Suppressor macrophage (primary cell): ENCODE measurements around the gene DCHS2.
A peak's percentile ranks its signal among the peaks of the same experiment; 100 is the strongest.

Experiments used
- DNase-seq, 4 experiments: peaks; one replicate each; pipeline ENCODE4 v3.0.0-alpha.2; 2020 to 2022
- total RNA-seq, 17 experiments: gene quantifications; one replicate each; lab custom pipeline; 2026; ENCODE audit warnings: mixed read lengths in 6 of 17, inconsistent platforms in 3 of 17; lab: John Stamatoyannopoulos, UW

Gene DCHS2, protein sequence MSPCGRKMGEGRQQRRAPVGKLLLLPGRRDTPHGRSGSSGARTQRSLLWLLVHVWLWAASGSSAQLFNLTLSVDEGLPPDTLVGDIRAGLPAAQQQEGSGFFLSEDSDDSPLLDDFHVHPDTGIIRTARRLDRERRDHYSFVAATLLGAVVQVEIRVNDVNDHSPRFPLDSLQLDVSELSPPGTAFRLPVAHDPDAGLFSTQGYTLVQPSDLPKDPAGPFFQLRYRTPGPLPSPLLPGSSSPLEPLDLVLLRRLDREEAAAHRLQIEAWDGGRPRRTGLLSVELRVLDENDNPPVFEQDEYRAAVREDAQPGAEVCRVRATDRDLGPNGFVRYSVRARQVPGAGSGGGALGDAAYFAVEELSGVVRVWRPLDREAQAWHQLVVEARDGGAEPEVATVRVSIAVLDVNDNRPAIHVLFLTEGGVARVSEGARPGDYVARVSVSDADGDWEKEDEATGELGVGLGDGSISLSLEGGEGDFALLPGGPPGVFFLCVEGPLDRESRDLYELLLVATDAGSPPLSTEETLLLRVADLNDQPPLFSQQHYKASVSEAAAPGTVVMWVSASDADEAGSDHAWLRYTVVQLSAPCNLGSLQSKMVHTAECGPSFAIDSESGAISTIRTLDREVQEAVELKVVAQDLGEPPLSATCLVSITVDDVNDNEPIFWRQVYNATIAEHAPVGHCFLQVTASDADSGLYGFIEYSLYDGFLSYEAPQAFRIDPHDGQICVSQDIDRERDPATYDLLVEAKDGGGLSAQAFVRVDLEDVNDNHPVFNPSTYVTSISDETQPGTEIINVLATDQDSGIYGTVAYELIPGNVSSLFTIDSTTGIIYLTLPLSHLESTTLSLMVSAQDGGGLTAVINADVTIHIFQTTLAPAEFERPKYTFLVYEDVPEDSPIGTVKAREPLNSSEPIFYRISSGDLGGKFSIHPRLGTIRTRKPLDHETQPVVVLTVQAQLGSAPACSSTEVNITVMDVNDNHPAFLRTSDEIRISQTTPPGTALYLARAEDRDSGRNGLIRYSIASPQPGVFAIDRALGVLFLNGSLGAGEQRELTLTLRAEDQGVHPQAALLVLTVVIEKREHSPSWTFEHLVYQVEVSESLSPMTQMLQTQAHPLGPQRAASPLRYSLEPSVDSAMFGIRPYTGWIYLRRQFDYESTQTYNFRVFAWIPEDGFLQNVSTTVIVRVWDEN (N-terminal part only)
- 0 to 8.2 (median 0) reads per million in 17 experiments for total RNA-seq

DNA sequence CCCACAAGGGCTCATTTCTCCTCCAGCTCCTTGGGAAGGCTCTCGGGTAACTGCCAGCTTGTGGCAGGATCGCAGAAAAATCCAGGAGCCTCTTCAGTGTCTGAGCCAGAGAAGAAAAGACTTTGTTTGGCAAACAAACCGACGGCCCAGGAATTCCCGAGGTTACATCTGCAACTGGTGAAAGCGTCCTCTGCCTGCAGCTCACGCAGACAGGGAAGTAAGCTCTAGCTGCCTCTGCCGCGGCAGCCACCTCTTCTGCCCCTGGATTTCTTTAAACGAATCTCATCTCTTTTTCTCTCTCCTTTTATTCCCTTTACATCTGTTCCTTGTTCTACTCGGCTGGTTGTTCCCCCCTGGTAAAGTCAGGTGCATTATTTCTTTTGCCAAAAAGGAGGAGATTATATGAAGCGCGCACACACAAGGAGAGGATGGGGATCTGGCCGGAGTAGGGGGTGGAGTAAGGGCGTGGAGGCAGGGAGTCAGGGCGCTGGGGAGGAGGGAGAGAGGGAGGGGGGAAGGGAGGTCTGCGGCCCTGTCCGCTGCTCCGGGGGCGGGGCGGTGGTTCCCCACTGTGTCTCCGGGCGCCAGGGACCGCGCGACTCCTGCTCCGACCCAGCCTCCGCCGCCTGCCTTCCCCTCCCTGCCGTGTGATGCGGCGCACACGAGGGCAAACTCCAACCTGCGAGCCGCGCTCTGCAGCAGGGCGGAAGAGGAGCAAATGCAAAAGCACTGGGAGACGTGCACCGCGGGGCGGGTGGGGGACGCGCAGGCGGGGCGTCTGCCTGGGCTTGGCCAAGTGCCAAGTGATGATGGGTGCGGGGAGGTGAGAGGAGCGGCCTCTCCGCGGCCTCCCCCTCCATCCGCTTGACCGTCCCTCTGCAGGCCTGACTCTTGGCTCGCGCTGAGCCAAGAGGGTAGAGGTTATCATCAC, at the start of gene DCHS2:
Gene DCHS2 (minus strand): TSS at position 459 of the 931 bp plus-strand sequence. CDS start 444 bp downstream, at position 15.
- DNase-seq, result peak in 2 of 4 experiments; percentile 25 to 31

DNA sequence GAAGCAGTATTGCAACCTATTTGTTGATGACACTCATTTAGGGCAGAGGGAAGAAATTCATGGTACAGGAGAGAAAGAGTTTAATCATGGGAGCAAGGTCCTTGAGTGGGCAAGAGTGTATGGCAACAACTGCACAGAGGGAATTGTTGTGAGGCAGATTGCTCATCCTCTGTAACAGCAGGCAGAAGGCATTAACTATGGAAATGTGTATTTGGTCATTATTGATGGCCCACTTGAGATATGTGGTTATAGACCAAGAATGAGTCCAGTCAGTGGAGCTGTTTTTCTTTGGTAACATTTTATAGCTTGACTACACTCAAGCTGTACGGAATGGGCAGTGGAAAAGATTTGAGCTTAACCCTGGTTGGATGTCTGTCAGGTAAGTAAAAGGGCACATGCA, 42.7 kb upstream of the DCHS2 start:
- no peak for DNase-seq

DNA sequence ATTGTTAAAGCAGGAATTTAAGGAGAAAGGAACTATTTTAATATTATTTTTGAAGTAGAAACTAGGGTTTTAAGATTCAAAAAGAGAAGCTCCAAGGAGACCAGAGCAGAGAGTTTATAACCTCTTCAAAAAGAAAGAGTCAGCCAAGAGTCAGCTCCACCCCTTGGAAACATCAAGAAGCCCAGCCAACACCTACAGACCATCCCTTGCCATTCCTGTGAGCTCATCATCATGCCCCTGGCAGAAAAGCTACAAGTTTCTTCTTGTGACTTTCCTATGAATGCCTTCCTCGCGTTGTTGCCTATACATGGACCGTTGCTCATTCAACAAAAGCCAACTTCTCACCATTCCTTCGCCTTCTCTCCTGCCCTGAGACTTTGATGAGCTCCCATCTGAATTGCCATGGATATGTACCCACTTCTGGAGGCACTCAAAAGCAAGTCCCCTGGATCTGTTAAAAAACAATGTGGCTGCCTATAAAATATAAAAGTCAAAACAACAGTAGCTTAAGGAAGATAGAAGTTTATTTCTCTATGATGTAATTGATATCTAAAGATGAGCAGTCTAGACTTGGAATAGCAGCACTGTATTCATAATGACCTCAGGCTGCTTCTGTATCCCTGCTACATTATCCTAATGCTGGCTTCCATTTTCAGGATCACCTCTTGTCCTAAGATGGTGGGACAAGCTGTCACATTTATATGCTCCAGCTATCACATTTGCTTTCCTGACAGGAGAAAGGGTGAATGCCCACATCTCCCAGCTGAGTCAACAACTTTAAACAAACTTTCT, 38.3 kb upstream of the DCHS2 start:
- DNase-seq, result no peak

DNA sequence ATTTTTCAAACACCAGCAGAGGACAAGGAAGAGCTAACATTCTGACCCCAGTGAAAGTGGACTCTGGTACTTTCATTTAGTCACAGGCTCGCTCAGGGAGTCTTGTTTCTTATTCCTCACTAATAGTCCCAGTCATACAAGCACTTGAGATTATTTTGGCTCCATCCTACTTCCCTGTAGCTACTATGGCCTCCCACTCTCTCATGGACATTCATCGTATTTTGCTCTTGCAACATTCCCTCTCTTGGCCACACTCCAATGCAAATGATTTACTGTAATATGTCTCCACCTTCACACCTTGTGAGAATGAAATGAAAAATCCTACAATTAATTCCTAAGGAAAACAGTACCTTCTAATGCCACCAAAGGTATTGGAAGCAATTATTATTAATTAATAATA, 37.3 kb upstream of the DCHS2 start:
- peak in 2 of 4 experiments; percentile 6 to 7 for DNase-seq

DNA sequence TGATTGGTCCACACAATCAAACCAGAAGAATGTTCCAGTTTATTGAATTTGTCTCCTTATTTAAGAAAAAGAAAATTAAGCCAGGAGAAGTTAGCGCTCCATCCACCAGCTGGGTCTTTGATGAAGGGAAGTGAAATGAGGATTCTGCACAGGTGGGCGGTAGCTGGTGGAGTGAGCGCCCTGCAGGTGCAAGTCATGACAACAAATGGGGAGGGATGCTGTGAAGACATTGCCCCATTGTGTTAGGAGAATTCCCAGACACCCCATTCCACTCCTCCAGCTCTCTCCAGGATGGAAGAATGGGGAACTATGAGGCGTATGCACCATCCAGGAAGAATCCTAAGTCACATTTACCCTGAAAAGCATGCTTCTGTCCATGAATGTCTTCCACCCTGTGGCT, 35.7 kb upstream of the DCHS2 start:
- DNase-seq, result no peak

DNA sequence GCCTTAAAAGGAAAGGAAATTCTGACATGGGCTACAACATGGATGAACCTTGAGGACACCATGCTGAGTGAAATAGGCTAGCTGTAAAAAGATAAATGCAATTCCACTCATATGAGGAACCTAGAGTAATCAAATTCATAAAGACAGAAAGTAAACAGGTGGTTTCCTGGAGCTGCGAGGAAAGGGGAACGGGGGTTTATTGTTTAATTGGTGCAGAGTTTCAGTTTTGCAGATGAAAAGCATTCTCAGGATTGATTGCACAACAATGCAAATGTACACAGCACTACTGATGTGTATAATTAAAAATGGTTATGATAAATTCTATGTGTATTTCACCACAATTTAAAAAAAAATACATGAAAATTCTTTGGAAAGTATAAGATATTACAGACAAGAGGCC, 34.6 kb upstream of the DCHS2 start:
- no peak for DNase-seq

DNA sequence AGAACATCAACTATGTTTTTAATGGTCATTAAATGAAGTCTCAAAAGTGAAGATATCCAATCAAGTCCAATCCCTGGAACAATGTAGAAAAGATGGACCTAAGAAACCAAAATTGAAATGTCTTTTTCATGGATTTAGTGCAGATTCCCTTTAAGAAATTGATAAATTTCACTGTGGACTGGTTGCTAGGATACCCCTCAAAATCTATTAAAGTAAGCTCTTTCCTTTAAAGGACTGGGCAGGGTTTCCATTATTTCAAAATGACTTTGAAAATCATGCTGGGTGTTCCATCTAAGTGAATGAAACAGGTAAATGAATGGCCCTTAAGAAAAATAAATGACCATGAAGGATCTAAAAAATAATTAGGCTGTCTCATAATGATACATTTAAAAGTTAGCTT, 30.0 kb upstream of the DCHS2 start:
- no peak for DNase-seq

DNA sequence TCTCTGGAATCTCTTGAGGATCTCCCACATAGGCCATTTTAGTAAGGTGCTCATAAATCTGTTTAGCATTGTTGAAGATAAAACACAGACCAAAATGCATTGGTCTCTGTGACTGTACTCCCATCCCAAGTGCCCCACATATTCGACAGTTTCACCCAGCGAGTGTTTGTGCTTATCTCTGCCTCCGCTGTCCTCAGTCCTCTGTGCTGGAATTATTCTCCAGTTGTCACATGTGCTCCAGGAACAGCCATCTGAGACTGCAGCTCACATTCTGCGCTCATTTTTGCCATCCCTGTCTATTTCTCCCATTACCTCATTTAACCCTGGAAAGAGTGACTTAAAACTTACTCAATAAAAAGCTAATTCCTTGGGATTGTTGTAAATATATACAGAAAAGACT, 27.6 kb upstream of the DCHS2 start:
- no peak for DNase-seq

DNA sequence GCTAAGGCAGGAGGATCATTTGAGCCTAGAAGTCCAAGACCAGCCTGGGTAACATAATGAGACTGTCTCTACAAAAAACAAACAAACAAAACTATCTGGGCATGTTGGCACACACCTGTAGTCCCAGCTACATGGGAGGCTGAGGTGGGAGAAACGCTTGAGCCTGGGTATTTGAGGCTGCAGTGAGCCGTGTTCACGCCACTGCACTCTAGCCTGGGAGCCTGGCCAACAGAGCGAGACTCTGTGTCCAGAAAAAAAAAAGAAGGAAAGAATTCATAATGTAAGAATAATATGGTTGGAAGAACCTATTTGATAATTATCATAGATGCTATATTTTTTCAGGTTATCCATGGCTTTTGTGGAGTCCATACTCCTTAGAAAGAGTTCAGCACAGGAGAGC, 26.0 kb upstream of the DCHS2 start:
- no peak for DNase-seq

DNA sequence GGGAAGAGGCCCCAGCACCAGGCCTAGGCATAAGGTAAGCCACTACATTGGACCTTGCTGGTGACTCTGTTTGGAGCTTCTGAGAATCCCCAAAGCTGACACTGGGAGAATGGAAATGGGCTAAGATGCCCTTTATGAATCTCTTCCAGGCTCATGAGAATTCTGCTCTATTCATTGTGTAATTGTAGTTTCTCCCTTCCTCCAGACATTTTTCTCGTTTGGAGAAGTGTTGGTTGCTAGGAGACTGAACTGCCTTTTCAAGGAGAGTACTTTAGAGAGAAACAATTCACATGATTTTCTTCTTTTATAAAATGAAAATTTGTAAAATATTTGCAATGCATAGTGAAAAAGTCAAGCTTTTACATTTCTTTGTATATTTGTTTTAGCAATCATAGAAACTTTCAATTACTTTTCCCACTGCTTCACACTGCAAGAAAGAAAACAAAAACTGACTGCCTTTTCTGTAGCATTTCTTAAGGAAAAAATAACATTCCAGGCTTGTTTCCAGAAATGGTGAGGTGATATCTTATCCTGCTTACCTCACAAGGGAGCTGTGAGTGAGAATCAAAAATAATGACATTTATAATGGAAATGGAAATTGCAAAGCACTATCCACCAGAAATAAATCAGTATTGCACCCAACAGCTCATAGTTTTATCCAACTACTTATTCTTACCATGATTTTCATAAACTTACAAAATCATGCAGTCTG, 24.9 kb upstream of the DCHS2 start:
- peak in 2 of 4 experiments; percentile 9 to 19 for DNase-seq

DNA sequence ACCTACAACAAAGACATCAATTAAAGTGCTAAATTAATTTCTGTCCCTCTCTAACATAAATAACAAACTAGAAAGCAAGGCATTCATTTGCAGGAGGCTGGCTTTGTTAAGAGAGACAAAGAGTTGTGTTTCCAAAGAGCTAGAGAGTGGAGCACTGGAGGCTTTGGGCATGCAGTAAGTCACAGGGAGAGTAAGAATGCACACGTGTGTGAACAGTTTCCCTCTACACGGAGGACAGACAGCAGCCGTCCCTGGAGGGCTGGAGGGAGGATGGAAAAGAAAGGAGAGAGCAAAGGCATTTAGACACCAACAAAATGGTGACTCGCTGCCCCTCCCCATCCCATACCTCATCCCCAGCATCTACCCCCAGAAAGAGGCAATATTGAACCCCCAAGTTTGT, 20.4 kb upstream of the DCHS2 start:
- DNase-seq, result no peak

DNA sequence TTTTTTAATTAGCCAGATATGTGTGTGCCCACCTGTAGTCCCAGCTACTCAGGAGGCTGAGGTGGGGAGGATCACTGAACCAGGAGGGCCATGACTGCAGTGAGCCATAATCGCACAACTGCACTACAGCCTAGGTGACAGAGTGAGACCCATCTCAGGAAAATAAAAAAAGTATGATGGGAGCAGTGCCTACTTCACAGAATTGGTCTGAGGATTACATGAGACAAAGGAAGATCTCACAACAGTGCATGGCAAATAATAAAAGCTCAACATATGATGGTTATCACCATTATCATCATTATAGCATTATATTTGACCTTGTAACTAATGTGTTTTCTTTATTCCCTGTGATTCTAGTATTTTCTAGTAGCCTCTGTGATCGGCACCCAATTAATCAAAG, 19.9 kb upstream of the DCHS2 start:
- DNase-seq, result no peak

DNA sequence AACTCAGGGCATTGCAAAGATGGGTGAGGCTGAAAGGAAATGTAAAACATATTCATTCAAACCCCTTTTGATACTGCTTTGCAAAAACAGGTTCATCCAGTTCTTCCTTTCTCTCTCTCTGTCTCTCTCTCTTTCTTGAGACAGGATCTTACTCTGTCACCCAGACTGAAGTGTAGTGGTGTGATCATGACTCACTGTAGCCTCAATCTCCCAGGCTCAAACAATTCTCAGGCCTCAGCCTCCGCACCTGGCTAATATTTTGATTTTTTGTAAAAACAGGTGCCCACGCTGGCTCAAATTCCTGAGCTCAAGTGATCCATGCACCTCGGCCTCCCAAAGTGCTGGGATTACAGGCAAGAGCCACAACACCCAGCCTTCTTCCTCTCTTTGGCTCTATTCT, 15.6 kb upstream of the DCHS2 start:
- DNase-seq, result no peak

DNA sequence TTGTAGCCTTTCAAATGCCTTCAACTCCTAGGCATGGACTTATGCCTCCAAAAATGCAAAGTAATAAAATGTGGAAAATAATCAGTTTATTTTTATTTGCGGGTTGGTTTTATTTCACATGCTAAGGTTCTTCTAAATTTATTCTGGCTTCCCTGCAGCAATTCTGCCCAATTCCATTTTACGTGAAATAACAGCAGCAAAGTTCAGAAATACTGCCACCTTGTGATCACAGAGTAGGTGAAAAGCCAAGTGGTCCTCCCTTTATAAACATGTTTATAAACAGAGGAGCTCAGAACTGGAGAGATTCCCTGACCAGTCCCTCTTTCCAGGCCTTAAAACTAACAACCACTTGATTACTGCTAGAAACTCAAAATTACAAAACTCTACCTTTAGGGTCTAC, 14.7 kb upstream of the DCHS2 start:
- DNase-seq, result peak in 1 of 4 experiments; percentile 15

DNA sequence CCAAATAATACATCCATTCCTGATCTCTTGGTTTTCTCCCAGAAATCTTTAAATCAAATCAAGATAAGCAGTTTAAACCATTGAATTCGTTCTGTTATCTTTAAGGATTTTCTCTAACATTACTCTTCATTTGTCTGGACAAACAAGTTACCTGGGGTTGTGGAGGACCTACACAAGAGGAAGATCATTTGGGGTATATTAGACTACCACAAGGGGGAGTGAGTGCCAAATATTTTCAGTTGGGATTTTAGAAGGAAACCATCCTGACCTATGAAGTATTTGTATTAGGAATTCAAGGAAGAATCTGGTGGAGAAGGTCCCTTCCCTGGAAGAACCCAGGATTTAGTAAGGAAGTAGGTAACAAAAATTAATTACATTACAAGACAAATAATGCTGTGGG, 12.0 kb upstream of the DCHS2 start:
- DNase-seq, result peak in 1 of 4 experiments; percentile 34

DNA sequence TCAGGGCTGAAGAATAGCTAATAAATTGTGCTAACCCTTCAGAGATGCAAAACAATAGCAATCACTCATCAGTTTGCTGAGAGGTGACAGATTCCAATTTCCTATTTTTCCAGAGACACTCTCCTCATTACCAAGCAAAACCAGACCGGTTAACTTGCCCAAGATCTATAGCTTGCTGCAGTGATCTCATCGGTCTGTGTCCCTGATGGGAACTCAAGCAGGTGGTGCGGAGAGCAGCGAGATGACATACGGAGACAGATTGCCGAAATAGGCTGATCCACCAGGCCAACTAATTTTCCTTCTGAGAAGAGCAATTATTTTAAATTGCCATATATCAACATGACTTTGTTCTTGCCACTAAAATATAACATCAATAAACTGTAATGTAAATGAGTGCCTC, 10.5 kb upstream of the DCHS2 start:
- no peak for DNase-seq

DNA sequence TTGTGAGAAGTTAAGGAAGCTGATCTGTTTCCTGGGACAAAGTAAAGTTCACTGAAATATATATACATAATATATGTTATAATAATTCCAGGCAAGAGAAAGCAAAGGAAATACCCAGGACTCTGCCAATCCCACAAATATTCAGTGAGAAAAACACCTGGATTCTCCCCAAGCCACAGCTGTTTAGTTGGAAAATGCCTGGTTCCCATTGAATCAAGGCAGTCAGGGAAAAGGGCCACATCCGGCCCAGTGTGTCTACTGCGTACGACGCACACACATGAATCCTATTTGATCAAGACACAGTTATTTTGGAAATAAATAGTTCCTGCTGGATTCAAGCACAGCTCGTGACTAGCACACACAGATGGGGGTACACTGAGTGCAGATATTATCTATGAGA, 6.3 kb upstream of the DCHS2 start:
- no peak for DNase-seq

DNA sequence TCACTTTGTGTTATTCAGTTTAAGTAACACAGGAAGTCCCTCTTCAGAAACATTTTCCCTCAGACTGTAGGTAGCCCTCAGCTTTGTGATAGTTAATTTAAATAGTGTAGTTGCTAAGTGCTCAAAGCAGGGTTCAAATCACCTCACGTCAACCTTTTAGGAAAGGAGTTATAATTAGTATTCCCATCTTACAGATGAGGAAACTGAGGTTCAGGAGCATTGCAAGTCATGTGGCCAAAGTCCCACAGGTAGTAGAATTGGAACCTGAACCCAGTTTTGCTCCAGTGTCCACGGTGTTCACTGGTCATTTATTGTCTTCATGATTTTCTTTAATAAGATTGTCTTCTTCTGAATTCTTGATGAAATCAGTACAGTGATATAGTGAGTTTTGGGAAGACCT, 4.3 kb upstream of the DCHS2 start:
- DNase-seq, result no peak

DNA sequence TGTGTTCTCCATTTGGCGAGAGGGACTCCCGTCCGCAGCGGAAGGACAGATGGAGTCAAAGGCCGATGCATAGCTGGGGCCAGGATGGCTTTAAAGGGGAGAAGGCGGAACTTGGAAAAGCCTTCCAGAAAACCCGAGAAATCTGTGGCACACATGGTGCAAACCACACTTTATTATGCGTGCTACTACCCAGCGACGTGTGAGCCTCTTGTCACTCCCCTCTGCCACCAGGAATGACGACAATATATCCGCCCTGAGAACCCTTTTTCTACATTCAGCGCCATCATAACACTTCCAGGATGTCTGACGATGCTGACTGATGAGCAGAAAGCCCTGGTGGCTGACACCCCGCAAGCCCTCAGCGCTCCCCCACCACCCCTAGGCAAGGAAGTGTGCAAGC, 689 bp upstream of the DCHS2 start:
- DNase-seq, result no peak
